Stomach (tissue), 9 donors: ENCODE results near the gene L1CAM. TPM values are rescaled to one million over a fixed set of nuclear protein-coding genes. Genes with fewer than 3 reads are reported as not detected.

Experiments
- DNase-seq, 2 donors: peaks; one replicate each; pipeline versions ENCODE4 v3.0.0 to v3.0.0-alpha.2; 2013 to 2019
- H3K27ac ChIP-seq, 5 donors: fragments of 200-600 bp in 4 of 5; sonication (generic) in 4 of 5; one replicate each; pipeline ENCODE4 v1.5.1; 2013 to 2019; ENCODE audit warnings: mild to moderate bottlenecking in 1 of 5, moderate library complexity in 1 of 5
- H3K27me3 ChIP-seq, 3 donors: fragments of 200-600 bp; sonication (generic); one replicate each; pipeline ENCODE4 v1.5.1; 2017 to 2019; ENCODE audit warnings: mixed run types in 1 of 3
- H3K36me3 ChIP-seq, 4 donors: fragments of 200-600 bp; sonication (generic); 1 replicate in 3 of 4; 2 replicates in 1 of 4; pipeline ENCODE4 v1.5.1; 2016 to 2019
- H3K4me1 ChIP-seq, 4 donors: fragments of 200-600 bp; sonication (generic); one replicate each; pipeline ENCODE4 v1.5.1; 2016 to 2019
- H3K4me3 ChIP-seq, 4 donors: fragments of 200-600 bp; sonication (generic) in 3 of 4; one replicate each; pipeline ENCODE4 v1.5.1; 2016 to 2019; ENCODE audit warnings: mild to moderate bottlenecking in 1 of 4
- H3K9me3 ChIP-seq, 4 donors: fragments of 200-600 bp; sonication (generic); one replicate each; pipeline ENCODE4 v1.5.1; 2016 to 2019
- CTCF ChIP-seq, 7 experiments: fragments of 450-650 bp in 4 of 7; fragments of 200-600 bp in 3 of 7; sonication (generic) in 3 of 7; IDR thresholded peaks; one replicate each; pipeline ENCODE4 v1.5.1; 2016 to 2019; ENCODE audit warnings: antibody characterized with exemption in 7 of 7, control low read depth in 2 of 7, mild to moderate bottlenecking in 1 of 7
- EP300 ChIP-seq: sonication (generic); formaldehyde crosslinking; IDR thresholded peaks from one replicate; pipeline ENCODE4 v1.6.1; 2017; ENCODE audit warnings: antibody characterized with exemption
- POLR2A ChIP-seq, 4 donors: fragments of 450-650 bp; IDR thresholded peaks; one replicate each; pipeline ENCODE4 v1.6.1; 2016; ENCODE audit warnings: antibody characterized with exemption in 4 of 4, control low read depth in 2 of 4, mild to moderate bottlenecking in 1 of 4, moderate library complexity in 1 of 4
- POLR2AphosphoS5 ChIP-seq, 3 donors: sonication (generic); formaldehyde crosslinking; IDR thresholded peaks; one replicate each; pipeline ENCODE4 v1.6.1; 2016; ENCODE audit warnings: antibody characterized with exemption in 3 of 3
- WGBS, 5 donors: extraction: QIAGEN DNeasy Blood & Tissue Kit in 3 of 5; methylation state at CpG; one replicate each; pipeline versions ENCODE4 v1.1.5 to v1.1.7; 2013 to 2018; 5-methylcytosine and 5-hydroxymethylcytosine counted together
- intact Hi-C: fragments of 100-400 bp; cut with DNase I; formaldehyde crosslinking; loops from one replicate; pipeline ENCODE4 v1.15.1; 2023; ENCODE audit warnings: low total_unique reads
- polyA plus RNA-seq, 3 donors: library from polyadenylated mRNA; stranded (reverse); fragments of 200-250 nt; gene quantifications; one replicate each; pipeline ENCODE4 v1.2.3, GENCODE V29; 2013
- total RNA-seq, 5 donors: library from RNA; depleted of rRNA; stranded (reverse); fragments of >200 nt; gene quantifications; one replicate each; pipeline versions ENCODE4 v1.1.0 to v1.2.3, GENCODE V29; 2014 to 2016
- donor health status: healthy with polysubstance abuse.
- donor health status: Bipolar disorder and iron deficiency.
- donor health status: healthy.

The L1CAM gene
- total and polyA plus RNA-seq, 8 donors: under 0.01 to 19.1 (median 2.7) TPM

GRCh38 chrX:153884590-153884989, 1.4 kb downstream of the L1CAM start:
- no peaks in the 10 kb centered on the region for H3K36me3 ChIP-seq
- TF ChIP-seq POLR2A (IDR thresholded peaks at IDR 0.05) (no peak), EP300 (no peak), CTCF (IDR thresholded peaks at IDR 0.05) (no peak), POLR2AphosphoS5 (IDR thresholded peaks at IDR 0.05) (no peak)
- intact Hi-C loops: no loop called here
- peaks cover 0 to 13% (median 9%) of the 10 kb centered on the region in 4 donors for H3K4me1 ChIP-seq
- no peak for DNase-seq
- peaks cover 37 to 87% (median 86%) of the 10 kb centered on the region in 3 donors for H3K27me3 ChIP-seq
- H3K9me3 ChIP-seq: no peaks in the 10 kb centered on the region
- H3K27ac ChIP-seq: no peak overlapping the region
- WGBS, 5 donors: 40 to 65% (median 46%) methylated on average over 1 to 6 of the region's 6 CpGs
- peak overlapping the region in 1 of 4 donors; percentile 33 for H3K4me3 ChIP-seq

GRCh38 chrX:153884136-153884535, 1.8 kb downstream of the L1CAM start:
- WGBS, 5 donors: 47 to 55% (median 52%) methylated on average over 8 to 13 of the region's 13 CpGs
- peaks cover 0 to 13% (median 9%) of the 10 kb centered on the region in 4 donors for H3K4me1 ChIP-seq
- TF ChIP-seq EP300: no peak
- TF ChIP-seq CTCF (IDR thresholded peaks at IDR 0.05): no peak
- TF ChIP-seq POLR2AphosphoS5 (IDR thresholded peaks at IDR 0.05): no peak
- TF ChIP-seq POLR2A (IDR thresholded peaks at IDR 0.05): no peak
- no peak overlapping the region for H3K27ac ChIP-seq
- no peaks in the 10 kb centered on the region for H3K9me3 ChIP-seq
- H3K27me3 ChIP-seq: peaks cover 37 to 91% (median 90%) of the 10 kb centered on the region in 3 donors
- intact Hi-C loops: no loop called here
- H3K4me3 ChIP-seq: no peak overlapping the region
- H3K36me3 ChIP-seq: no peaks in the 10 kb centered on the region
- no peak for DNase-seq

- Histone ChIP-seq H3K4me3 (no peak overlapping the region), H3K27me3 (peaks cover 37 to 99% (median 96%) of the 10 kb centered on the region in 3 donors), H3K9me3 (no peaks in the 10 kb centered on the region), H3K4me1 (peaks cover 0 to 13% (median 9%) of the 10 kb centered on the region in 4 donors), H3K36me3 (no peaks in the 10 kb centered on the region), H3K27ac (no peak overlapping the region)
- 42 to 60% (median 55%) methylated on average over 9 to 12 of the region's 13 CpGs for WGBS, 5 donors
- no peak for DNase-seq
- intact Hi-C loops: no loop called here
- no peak for TF ChIP-seq EP300
- TF ChIP-seq POLR2A (IDR thresholded peaks at IDR 0.05): no peak
- TF ChIP-seq POLR2AphosphoS5 (IDR thresholded peaks at IDR 0.05): no peak
- TF ChIP-seq CTCF (IDR thresholded peaks at IDR 0.05): no peak
Observed at GRCh38 chrX:153883163-153883843, 2.7 kb downstream of the L1CAM start.

- Histone ChIP-seq H3K36me3 (no peaks in the 10 kb centered on the region), H3K27ac (no peak overlapping the region), H3K27me3 (peaks cover 37 to 99% (median 92%) of the 10 kb centered on the region in 3 donors), H3K9me3 (no peaks in the 10 kb centered on the region), H3K4me3 (no peak overlapping the region), H3K4me1 (peaks cover 0 to 13% (median 9%) of the 10 kb centered on the region in 4 donors)
- DNase-seq: no peak
- intact Hi-C loops: no loop called here
- whole genome bisulfite sequencing, 5 donors: 33 to 88% (median 41%) methylated on average over 3 to 7 of the region's 7 CpGs
- TF ChIP-seq POLR2AphosphoS5 (IDR thresholded peaks at IDR 0.05): no peak
- TF ChIP-seq EP300: no peak
- TF ChIP-seq CTCF (IDR thresholded peaks at IDR 0.05): no peak
- TF ChIP-seq POLR2A (IDR thresholded peaks at IDR 0.05): no peak
Observed at GRCh38 chrX:153882557-153882956, 3.4 kb downstream of the L1CAM start.
